GM04504 (cell line): ENCODE data around the gene DNAJC12.
A peak's percentile ranks its signal among the peaks of the same experiment; 100 is the strongest.
"Not testable (repeated sequence)": the region's sequence is repeated elsewhere in the genome, so short reads cannot be mapped to it uniquely, and the experiment has no call there.

Source experiments
- DNase-seq: peaks from one replicate; pipeline ENCODE4 v3.0.0-alpha.2; 2012; ENCODE audit warnings: low read depth

Gene DNAJC12

GRCh38 chr10:67837541-67838314, at the start of gene DNAJC12:
TSS of gene DNAJC12 (minus strand) at chr10:67838188. CDS start at chr10:67838011, 177 bp downstream.
- DNase-seq = no peak

- DNase-seq = peak; percentile 41
These were observed 47.1 kb upstream of the DNAJC12 start for GRCh38 chr10:67884842-67885670.

- peak; percentile 86 for DNase-seq
These were observed 46.4 kb upstream of the DNAJC12 start, which contains the start of gene SIRT1 for GRCh38 chr10:67884313-67884841. TSS of gene SIRT1 (plus strand) at chr10:67884656. CDS start at chr10:67884722, 66 bp downstream.

GRCh38 chr10:67883710-67884312, 45.8 kb upstream of the DNAJC12 start:
- no peak for DNase-seq

- no peak for DNase-seq
These were observed 40.1 kb upstream of the DNAJC12 start for GRCh38 chr10:67878133-67878532.

- DNase-seq = not testable (repeated sequence)
These were observed 39.4 kb upstream of the DNAJC12 start for GRCh38 chr10:67877421-67877820.

- no peak for DNase-seq
These were observed 37.6 kb upstream of the DNAJC12 start for GRCh38 chr10:67875340-67876238.

- no peak for DNase-seq
These were observed 32.0 kb upstream of the DNAJC12 start for GRCh38 chr10:67869996-67870395.

- no peak for DNase-seq
These were observed 30.1 kb upstream of the DNAJC12 start for GRCh38 chr10:67868132-67868531.

- DNase-seq = no peak
These were observed 26.8 kb upstream of the DNAJC12 start for GRCh38 chr10:67864607-67865371.

GRCh38 chr10:67863094-67863493, 25.1 kb upstream of the DNAJC12 start:
- DNase-seq = no peak

- DNase-seq = no peak
These were observed 23.9 kb upstream of the DNAJC12 start for GRCh38 chr10:67861750-67862432.

GRCh38 chr10:67858971-67859370, 21.0 kb upstream of the DNAJC12 start:
- DNase-seq = no peak

- no peak for DNase-seq
These were observed 15.5 kb upstream of the DNAJC12 start for GRCh38 chr10:67853512-67853911.

- no peak for DNase-seq
These were observed 14.8 kb upstream of the DNAJC12 start for GRCh38 chr10:67852761-67853160.

- DNase-seq = no peak
These were observed 13.2 kb upstream of the DNAJC12 start for GRCh38 chr10:67851186-67851585.

GRCh38 chr10:67849331-67850011, 11.5 kb upstream of the DNAJC12 start:
- peak; percentile 84 for DNase-seq

- no peak for DNase-seq
These were observed 5.3 kb upstream of the DNAJC12 start for GRCh38 chr10:67843284-67843683.

GRCh38 chr10:67841737-67842136, 3.7 kb upstream of the DNAJC12 start:
- no peak for DNase-seq
